Karpas-422 (cell line): ENCODE data around the gene BCL2L11. TPM values are rescaled to one million over a fixed set of nuclear protein-coding genes. Genes with fewer than 3 reads are reported as not detected.

ENCODE experiments used
- DNase-seq: peaks from one replicate; pipeline ENCODE4 v3.0.0-alpha.2; 2015
- H2AFZ ChIP-seq: fragments of 200-600 bp; sonication (generic); 2 replicates; pipeline ENCODE4 v1.6.1; 2014; ENCODE audit warnings: antibody characterized with exemption, low read length, mixed read lengths
- H3K27ac ChIP-seq: fragments of 200-600 bp; sonication (generic); 2 replicates; pipeline ENCODE4 v1.5.1; 2014; ENCODE audit warnings: mild to moderate bottlenecking, low read length, moderate library complexity
- H3K27me3 ChIP-seq: fragments of 200-600 bp; sonication (generic); 2 replicates; pipeline ENCODE4 v1.6.1; 2014; ENCODE audit warnings: low read length, mixed read lengths
- H3K36me3 ChIP-seq: fragments of 200-600 bp; sonication (generic); 2 replicates; pipeline ENCODE4 v1.6.1; 2014; ENCODE audit warnings: low read length, mixed read lengths; ENCODE audit not compliant: insufficient read depth
- H3K4me1 ChIP-seq: fragments of 200-600 bp; sonication (generic); 2 replicates; pipeline ENCODE4 v1.6.1; 2014; ENCODE audit warnings: mild to moderate bottlenecking, low read length, mixed read lengths
- H3K4me2 ChIP-seq: fragments of 200-600 bp; sonication (generic); 2 replicates; pipeline ENCODE4 v1.6.1; 2014; ENCODE audit warnings: low read length, low read depth, mild to moderate bottlenecking; ENCODE audit not compliant: poor library complexity, severe bottlenecking
- H3K4me3 ChIP-seq: fragments of 200-600 bp; sonication (generic); 2 replicates; pipeline ENCODE4 v1.5.1; 2014; ENCODE audit warnings: mild to moderate bottlenecking, antibody characterized with exemption, low read length, mixed read lengths
- H3K79me2 ChIP-seq: fragments of 200-600 bp; sonication (generic); 2 replicates; pipeline ENCODE4 v1.6.1; 2014; ENCODE audit warnings: mild to moderate bottlenecking, low read length, mixed read lengths
- H3K9ac ChIP-seq: fragments of 200-600 bp; sonication (generic); 2 replicates; pipeline ENCODE4 v1.6.0; 2014; ENCODE audit warnings: low read length
- H3K9me2 ChIP-seq: fragments of 200-600 bp; sonication (generic), shearing (Covaris generic); replicated peaks from 2 replicates; pipeline ENCODE4 v1.6.0; 2014; ENCODE audit warnings: mild to moderate bottlenecking, low read length, moderate library complexity; ENCODE audit not compliant: insufficient read depth
- H3K9me3 ChIP-seq: fragments of 300-700, 200-600 bp; sonication (generic); 2 replicates; pipeline ENCODE4 v1.6.1; 2014; ENCODE audit warnings: low read length, mixed read lengths
- H4K20me1 ChIP-seq: fragments of 200-600 bp; sonication (generic); 2 replicates; pipeline ENCODE4 v1.6.1; 2014; ENCODE audit warnings: mild to moderate bottlenecking, antibody characterized with exemption, low read length, low read depth; ENCODE audit not compliant: insufficient read depth
- total RNA-seq: library from RNA; depleted of rRNA; stranded (reverse); fragments of >200 nt; shearing (Covaris generic); gene quantifications from 2 replicates; pipeline ENCODE4 v1.2.3, GENCODE V29; 2014; ENCODE audit warnings: low replicate concordance

BCL2L11 gene
- total RNA-seq, 1 experiment from 2014 or later, result 51.9 TPM

DNA sequence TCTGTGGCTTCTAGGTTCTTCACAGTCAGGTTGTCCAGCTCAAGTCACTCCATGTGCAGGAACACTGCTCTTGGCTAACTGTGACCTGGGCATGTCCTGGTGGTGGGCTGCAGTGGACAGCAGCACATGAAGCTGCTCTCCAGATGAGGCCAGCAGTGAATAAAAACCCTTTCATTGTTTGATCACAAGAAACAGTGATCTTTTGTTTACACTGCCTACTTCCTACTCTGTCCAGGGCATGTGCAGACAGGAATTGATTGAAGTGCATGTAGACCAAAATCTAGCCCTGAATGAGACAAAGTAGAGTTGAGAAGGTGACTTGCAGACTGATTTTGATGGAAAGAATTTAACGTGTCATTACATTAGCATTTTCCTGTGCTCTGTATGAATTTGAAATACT is 34.9 kb downstream of the BCL2L11 start:
- Histone ChIP-seq H3K9me3 (no peaks in the 10 kb centered on the region), H3K9me2 (no peaks in the 10 kb centered on the region), H3K4me3 (peak overlapping the region; percentile 23; the same call in 1 of the 2 replicates), H3K4me1 (peaks cover 98% of the 10 kb centered on the region), H3K36me3 (peaks cover 51% of the 10 kb centered on the region), H3K4me2 (peak overlapping the region; percentile 59), H4K20me1 (peaks cover 82% of the 10 kb centered on the region), H3K27me3 (no peaks in the 10 kb centered on the region), H2AFZ (no peak overlapping the region), H3K79me2 (peaks cover 92% of the 10 kb centered on the region), H3K27ac (peak overlapping the region; percentile 95), H3K9ac (peak overlapping the region; percentile 43)
- no peak for DNase-seq

DNA sequence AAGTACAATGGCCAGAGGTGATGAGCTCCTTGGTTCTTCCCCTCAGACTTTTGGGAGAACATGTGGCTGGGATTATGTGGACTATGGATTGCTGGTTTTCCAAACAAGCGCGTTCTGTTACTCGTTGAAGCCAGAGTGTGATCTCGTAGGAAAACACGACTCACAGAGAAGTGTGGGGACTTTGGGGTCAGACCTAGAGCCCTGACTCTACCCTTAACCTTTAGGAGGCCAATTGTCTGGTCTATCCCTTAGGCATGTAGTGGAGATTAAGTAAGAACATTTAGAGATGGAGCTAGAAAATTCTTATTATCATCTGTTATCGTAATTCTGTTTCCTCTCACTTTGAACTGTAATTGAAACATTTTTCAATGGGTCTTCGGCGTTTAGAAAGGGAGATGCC is 35.8 kb downstream of the BCL2L11 start:
- H3K4me1 ChIP-seq, result peaks cover 99% of the 10 kb centered on the region

DNA sequence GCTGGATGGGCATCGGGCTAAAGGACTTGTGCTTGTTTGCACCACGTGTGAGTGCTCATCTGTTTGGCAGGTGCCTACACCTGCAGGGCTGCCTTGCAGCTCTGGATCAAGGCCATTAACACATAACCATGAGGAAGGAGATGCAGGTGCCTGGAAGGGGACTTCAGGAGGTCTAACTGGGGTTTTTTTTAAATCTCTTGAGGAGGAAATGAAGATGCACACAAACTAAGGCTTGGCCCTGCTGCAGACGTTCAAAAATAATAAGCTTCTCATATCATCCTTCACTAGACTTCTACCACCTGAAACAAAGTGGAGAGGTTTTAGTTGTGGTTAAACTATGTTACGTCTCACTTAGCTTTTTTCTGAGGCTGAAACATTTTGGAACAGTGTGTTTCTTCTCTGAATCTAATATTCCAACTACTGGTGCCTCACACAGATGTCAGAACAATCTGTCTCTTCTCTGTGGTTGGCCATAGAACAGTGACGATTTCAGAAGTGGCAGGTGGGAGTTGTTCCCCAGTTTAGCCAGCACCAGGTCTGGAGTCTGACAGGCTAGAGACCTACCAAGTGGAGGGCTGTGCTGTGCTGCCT is 36.5 kb downstream of the BCL2L11 start:
- Histone ChIP-seq H3K9me2 (no peaks in the 10 kb centered on the region), H3K27me3 (no peaks in the 10 kb centered on the region), H3K9me3 (no peaks in the 10 kb centered on the region), H4K20me1 (peaks cover 87% of the 10 kb centered on the region), H3K79me2 (peaks cover 80% of the 10 kb centered on the region), H3K9ac (peak overlapping the region; percentile 51), H3K4me3 (peak overlapping the region; percentile 40; the same call in 1 of the 2 replicates), H3K36me3 (peaks cover 57% of the 10 kb centered on the region), H2AFZ (no peak overlapping the region), H3K4me2 (peak overlapping the region; percentile 59), H3K27ac (peak overlapping the region; percentile 95), H3K4me1 (peaks cover 99% of the 10 kb centered on the region)
- peak; percentile 60 for DNase-seq

More for the DNA sequence above, 35.8 kb downstream of the BCL2L11 start:
- Histone ChIP-seq H3K36me3 (peaks cover 57% of the 10 kb centered on the region), H3K27ac (peak overlapping the region; percentile 95), H3K9me2 (no peaks in the 10 kb centered on the region), H3K4me3 (peak overlapping the region; percentile 20; the same call in 1 of the 2 replicates), H4K20me1 (peaks cover 89% of the 10 kb centered on the region), H3K4me2 (peak overlapping the region; percentile 59), H3K9me3 (no peaks in the 10 kb centered on the region), H3K9ac (peak overlapping the region; percentile 43; the same call in 1 of the 2 replicates), H3K27me3 (no peaks in the 10 kb centered on the region), H3K79me2 (peaks cover 86% of the 10 kb centered on the region), H2AFZ (no peak overlapping the region)
- no peak for DNase-seq

DNA sequence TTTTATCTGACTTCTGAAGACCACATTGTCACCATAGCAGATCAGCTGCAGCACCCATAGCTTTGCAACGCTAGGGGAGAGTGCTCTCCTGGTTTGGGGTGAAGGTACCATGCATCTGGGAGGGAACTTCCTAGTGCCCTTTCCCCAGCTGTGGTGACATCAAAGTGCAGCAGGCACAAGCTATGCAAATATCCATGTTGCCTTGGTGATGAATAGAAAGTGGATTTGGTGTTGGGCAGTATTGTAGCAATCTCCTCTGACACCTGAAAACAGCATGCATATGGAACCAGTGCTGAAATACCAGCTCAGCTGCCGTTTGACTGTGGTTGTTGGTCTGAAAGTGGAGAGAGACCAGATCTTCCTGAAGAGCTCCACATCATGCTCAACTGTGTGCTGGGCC is 37.1 kb downstream of the BCL2L11 start:
- Histone ChIP-seq H3K4me3 (peak overlapping the region; percentile 40; the same call in 1 of the 2 replicates), H4K20me1 (peaks cover 88% of the 10 kb centered on the region), H3K9me2 (no peaks in the 10 kb centered on the region), H2AFZ (no peak overlapping the region), H3K36me3 (peaks cover 62% of the 10 kb centered on the region), H3K4me1 (peaks cover 99% of the 10 kb centered on the region), H3K9ac (peak overlapping the region; percentile 32), H3K27me3 (no peaks in the 10 kb centered on the region), H3K79me2 (peaks cover 78% of the 10 kb centered on the region), H3K4me2 (peak overlapping the region; percentile 59), H3K27ac (peak overlapping the region; percentile 95), H3K9me3 (no peaks in the 10 kb centered on the region)
- peak; percentile 82 for DNase-seq

DNA sequence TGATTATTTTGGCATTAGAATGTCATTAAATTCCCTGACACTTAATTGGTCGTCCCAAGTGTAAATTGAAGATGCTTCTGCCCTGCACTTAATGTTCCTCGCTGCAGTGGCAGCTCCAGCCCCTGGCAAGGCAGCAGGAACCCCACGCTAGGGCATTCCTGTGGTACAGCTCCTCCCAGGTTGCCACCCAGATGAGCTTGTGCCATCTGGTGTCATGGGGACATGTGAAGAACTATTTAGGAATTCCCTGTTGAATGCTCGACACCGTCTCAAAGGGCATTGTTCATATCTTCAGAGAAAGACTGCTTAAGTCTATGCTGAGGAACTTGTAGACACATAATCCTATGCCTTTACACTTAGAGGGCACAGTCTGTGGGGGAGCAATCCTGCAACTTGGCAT is 38.9 kb downstream of the BCL2L11 start:
- Histone ChIP-seq H3K79me2 (peaks cover 62% of the 10 kb centered on the region), H3K4me2 (no peak overlapping the region), H4K20me1 (peaks cover 80% of the 10 kb centered on the region), H3K27ac (peak overlapping the region; percentile 95; the same call in 1 of the 2 replicates), H3K4me1 (peaks cover 99% of the 10 kb centered on the region), H2AFZ (no peak overlapping the region), H3K9ac (no peak overlapping the region), H3K9me3 (no peaks in the 10 kb centered on the region), H3K36me3 (peaks cover 65% of the 10 kb centered on the region), H3K4me3 (no peak overlapping the region), H3K27me3 (no peaks in the 10 kb centered on the region), H3K9me2 (no peaks in the 10 kb centered on the region)
- no peak for DNase-seq

DNA sequence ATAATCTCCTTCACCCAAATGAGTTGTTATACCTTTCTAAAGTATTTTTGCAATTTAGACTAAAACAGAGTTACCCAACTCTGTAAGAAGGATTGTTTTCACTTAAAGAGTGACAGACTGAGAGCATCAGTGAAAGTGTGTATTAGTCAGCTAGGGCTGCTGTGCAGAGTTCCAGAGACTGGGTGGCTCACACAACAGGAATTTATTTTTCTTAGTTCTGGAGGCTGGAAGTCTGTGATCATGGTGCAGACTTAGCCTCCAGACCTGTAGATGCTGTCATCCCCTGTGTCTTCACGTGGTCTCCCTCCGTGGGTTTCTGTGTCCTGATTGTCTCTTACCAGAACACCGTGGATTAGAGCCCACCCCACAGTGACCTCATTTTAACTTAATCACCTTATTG is 40.0 kb downstream of the BCL2L11 start:
- H3K36me3 ChIP-seq, result peaks cover 69% of the 10 kb centered on the region
- H4K20me1 ChIP-seq, result peaks cover 74% of the 10 kb centered on the region

DNA sequence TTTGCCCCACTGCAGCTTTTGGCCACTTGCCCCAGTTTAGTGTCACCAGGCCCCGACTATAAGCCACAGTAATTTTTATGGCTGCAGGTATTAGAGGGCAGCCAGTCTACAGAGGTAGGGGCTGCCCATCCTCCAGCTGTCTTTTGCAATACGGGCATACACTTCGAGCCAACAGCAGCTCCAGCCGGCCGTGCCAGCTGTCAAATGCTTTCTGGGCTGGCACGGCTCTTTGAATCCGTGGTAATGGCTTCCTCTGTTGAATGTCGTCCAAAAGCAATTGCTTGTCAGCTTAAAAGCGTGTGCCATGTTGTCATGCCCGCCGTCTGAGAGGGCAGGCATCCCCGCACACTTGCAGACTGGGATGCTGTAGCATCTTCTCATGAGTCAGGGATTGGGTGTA is 41.3 kb downstream of the BCL2L11 start:
- Histone ChIP-seq H2AFZ (no peak overlapping the region), H3K4me3 (no peak overlapping the region), H4K20me1 (peaks cover 64% of the 10 kb centered on the region), H3K27ac (peak overlapping the region; percentile 48; the same call in 1 of the 2 replicates), H3K4me1 (peaks cover 98% of the 10 kb centered on the region), H3K9me2 (no peaks in the 10 kb centered on the region), H3K4me2 (no peak overlapping the region), H3K79me2 (peaks cover 41% of the 10 kb centered on the region), H3K9me3 (no peaks in the 10 kb centered on the region), H3K9ac (no peak overlapping the region), H3K36me3 (peaks cover 79% of the 10 kb centered on the region), H3K27me3 (no peaks in the 10 kb centered on the region)
- no peak for DNase-seq

More for the DNA sequence above, 40.0 kb downstream of the BCL2L11 start:
- no peaks in the 10 kb centered on the region for H3K27me3 ChIP-seq
- H3K79me2 ChIP-seq, result peaks cover 51% of the 10 kb centered on the region
- H2AFZ ChIP-seq, result no peak overlapping the region
- DNase-seq, result no peak
- no peak overlapping the region for H3K4me2 ChIP-seq
- no peaks in the 10 kb centered on the region for H3K9me2 ChIP-seq
- no peak overlapping the region for H3K27ac ChIP-seq
- H3K4me3 ChIP-seq, result no peak overlapping the region
- no peak overlapping the region for H3K9ac ChIP-seq
- H3K9me3 ChIP-seq, result no peaks in the 10 kb centered on the region
- H3K4me1 ChIP-seq, result peaks cover 98% of the 10 kb centered on the region

DNA sequence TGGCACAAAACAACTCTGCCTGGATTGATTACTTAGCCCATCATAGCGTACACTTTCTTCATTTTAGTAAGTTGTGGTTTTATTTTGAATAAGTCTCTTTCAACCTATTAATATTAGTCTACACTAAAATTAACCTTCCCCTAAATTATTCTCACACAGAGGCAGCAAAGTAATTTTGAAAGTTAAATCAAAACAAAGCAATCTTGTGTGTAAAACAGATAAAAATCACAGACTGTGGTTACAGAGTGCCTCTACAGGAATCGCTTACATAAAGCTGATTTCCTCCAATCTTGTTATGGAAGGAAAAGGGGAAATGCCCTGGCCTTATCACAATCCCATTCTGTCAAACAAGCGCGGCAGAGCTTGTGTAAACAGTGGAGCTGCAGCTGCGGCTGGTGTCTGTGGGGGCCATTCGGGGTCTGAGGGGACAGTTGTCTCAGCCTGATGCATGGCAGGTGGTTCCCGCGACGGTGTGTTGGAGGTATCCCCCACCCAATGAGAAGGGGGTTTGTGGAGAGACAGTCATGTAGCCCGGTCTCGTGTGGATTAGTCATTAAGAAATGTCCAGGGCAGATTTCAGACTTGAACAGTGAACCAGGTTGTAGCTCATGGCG is 42.1 kb downstream of the BCL2L11 start:
- Histone ChIP-seq H2AFZ (no peak overlapping the region), H3K9me3 (no peaks in the 10 kb centered on the region), H3K9me2 (no peaks in the 10 kb centered on the region), H3K4me1 (peaks cover 98% of the 10 kb centered on the region), H3K27ac (peak overlapping the region; percentile 48), H3K4me3 (no peak overlapping the region), H3K79me2 (peaks cover 33% of the 10 kb centered on the region), H4K20me1 (peaks cover 61% of the 10 kb centered on the region), H3K4me2 (no peak overlapping the region), H3K9ac (peak overlapping the region; percentile 17; the same call in 1 of the 2 replicates), H3K36me3 (peaks cover 78% of the 10 kb centered on the region), H3K27me3 (no peaks in the 10 kb centered on the region)
- no peak for DNase-seq
